GM08714 (cell line): ENCODE results near the gene SYDE2.

Source experiments
- H3K4me3 ChIP-seq: fragments of 200-500 bp; sonication (Bioruptor generic); 2 replicates; pipeline ENCODE4 v1.5.1; 2014; ENCODE audit warnings: mild to moderate bottlenecking, low read length, inconsistent platforms
- ZNF274 ChIP-seq: IDR thresholded peaks from 2 replicates; pipeline ENCODE4 v1.6.1; 2012; ENCODE audit warnings: mild to moderate bottlenecking, low read depth, low read length

The SYDE2 gene

GRCh38 chr1:85133565-85134159 lies 67.2 kb downstream of the SYDE2 start:
- H3K4me3 ChIP-seq, result no peak overlapping the region
- TF ChIP-seq ZNF274, result no peak

DNA sequence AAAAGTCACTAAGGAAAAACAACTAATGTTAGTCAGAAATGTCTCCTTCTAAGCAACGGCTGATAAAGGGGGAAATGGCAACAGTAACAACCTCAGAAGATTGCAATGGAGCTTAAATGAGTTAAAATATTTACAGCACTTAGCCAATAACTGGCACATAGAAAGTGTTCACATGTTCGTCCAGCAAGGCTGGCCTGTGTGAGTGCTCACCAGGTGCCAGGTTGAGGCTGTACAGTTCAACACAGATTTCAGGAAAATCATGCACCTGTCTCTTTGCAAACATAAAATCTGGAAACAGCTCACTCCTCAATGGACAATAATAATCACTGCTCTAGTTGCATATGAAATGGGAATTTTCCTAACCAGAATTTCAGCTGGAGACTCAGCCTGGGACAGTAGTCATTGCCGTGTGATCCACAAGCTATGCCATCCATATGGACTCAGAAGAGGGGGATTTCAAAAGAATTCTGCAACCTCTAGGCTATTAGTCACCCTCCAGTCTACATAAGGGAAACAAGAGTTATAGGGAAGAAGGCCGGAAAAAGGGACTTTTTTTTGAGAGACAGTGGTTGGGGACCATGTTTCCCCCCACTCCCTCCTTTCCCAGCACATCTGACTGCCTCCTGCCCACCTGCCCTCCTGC lies 68.6 kb downstream of the SYDE2 start:
- no peak overlapping the region for H3K4me3 ChIP-seq
- no peak for TF ChIP-seq ZNF274

DNA sequence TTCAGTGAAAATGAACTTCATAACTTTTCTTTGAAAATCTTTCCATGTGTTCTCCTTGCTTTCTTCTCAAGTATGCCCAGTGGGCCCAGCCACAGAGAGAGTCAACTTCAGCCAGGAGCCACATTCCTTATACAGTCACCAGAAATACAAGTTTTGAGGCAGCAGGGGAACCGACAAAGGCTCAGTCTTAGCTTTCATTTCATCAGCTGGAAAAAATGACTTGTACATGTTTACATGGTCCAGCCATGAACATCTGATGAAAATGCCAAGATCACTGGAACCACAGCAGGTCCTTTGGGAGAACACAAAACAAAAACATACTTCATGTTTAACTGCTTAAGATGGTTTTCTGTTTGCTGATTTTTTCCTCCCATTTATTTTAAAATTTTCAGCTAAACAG lies 72.5 kb downstream of the SYDE2 start:
- no peak for TF ChIP-seq ZNF274
- no peak overlapping the region for H3K4me3 ChIP-seq

DNA sequence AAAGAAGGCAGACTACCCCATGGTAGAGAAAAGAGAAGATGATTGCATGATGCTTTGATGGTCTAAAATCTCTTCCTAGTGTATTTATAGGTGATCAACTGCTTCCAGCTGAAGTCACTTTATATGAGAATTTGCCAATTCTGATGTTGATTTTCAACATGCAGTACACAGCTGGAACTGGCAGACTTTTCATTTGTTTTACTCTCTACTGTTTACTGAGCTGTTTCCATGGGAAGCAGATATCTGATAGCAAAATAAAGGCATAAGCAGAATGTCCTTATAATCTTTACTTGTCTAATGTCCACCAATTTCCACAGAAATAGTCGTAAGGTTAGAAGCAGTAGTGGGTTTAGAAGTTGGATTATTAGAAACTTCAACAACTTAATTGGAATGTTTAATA lies 74.9 kb downstream of the SYDE2 start:
- TF ChIP-seq ZNF274, result no peak

DNA sequence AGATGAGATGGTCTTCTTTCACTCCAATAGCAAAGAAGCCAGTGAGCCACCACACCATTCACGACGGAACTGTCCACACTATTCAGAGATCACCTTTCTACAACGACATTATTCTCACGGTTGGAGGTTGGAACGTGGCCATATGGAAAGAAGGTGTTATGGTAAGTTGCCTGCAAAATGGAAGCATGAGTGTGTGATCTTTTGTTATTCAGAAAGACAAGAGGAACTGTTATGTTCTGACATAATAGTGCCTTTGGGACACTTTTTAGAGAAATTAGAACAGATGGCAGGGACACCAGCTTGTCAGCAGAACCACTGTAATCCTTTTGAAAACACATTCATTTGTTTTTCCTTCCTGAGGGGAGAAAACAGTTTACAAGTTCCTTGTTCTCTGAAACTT lies 76.7 kb downstream of the SYDE2 start:
- TF ChIP-seq ZNF274, result no peak
- H3K4me3 ChIP-seq, result no peak overlapping the region

More for the DNA sequence above, 74.9 kb downstream of the SYDE2 start:
- H3K4me3 ChIP-seq, result no peak overlapping the region

DNA sequence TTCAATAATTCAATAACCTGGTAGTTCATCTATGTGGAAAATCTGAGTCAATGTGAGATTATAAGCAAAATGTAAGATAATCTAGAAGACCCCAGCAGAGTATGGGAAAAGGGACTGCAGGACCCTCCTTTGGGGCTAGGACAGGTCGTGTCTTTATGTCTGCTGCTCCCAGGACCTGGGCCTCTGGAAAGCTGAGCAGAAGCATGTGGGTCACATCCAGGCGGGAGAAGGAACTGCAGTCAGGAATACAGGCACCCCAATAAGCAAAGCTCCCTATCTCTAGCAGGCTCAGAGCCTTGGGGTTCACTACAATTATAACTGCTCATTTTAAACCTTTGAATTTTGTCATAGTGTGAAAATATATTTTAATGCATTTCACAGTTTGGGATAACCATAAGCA lies 78.6 kb downstream of the SYDE2 start:
- no peak for TF ChIP-seq ZNF274
- H3K4me3 ChIP-seq, result no peak overlapping the region

DNA sequence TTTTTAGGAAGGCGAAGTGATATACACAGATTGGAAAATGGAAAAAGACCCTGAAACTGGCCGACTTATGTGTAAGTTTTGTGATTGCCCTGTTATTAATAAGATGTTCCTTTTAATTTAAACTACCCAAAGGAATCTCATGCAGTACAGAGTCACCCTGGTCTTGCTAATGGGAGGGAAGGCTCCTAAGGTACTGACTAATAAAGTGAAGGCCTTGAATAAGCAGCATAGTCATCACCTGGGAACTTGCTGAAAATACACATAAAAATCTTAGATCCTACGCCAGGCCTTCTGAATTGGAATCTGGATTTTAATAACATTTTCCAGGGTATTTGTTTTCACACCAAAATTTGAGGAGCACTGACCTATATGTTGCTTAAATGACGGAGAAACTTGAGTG lies 79.1 kb downstream of the SYDE2 start:
- TF ChIP-seq ZNF274, result no peak
- H3K4me3 ChIP-seq, result no peak overlapping the region

DNA sequence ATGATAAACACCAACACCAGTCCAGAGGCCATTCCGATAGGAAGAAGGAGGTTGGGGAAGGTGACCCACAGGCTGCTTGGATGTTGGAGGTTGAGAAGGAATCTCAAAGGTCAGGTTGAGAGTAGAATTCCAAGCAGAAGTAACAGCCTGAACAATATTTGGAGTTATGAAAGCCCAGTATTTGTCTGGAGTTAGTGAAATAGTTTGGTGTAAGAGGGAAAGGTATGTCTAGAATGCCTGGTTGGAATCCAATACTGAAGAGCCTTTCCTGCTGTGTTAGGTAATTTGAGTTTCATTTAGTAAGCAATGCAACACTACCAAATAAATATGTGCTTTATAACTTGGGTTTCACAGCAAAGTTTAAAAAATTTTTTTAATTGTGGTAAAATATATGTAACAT lies 82.1 kb downstream of the SYDE2 start:
- TF ChIP-seq ZNF274, result no peak
- H3K4me3 ChIP-seq, result no peak overlapping the region

DNA sequence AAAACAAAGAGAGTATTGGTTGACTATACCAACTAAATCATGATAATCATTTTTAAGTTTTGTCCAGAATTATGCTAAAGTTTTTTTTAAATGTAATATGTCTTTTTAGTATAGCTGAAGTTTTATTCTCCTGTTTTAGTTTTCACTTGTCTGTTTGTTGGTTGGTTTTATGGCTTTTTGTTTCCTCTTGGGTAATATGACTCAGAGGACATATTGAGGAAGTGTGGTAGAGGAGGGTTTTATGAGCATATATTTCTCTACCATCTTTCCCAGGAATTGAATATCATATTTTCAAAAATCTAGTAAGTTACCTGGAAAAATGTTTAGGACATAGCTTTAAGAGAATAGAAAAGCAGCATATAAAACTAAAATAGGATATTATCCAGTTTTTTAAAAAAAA lies 84.0 kb downstream of the SYDE2 start:
- TF ChIP-seq ZNF274, result no peak
- no peak overlapping the region for H3K4me3 ChIP-seq

DNA sequence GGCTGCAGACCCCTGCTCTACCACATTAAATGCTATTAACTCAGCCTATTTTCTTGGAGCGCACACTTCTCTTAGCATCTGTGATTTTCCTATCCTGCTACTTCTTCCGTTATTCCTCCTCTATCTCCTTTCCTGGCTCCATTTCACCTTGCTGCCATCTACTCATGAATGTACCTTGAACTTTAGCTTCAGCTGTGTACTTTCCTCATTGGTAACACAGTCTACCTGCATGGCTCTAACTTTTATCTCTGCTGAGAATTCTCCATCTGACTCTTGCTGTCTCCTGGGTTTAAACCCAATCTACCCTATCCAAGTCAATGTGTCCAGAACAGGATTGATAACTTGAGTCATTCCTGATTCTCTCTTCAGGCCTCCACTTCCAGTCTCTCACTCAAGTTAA lies 84.9 kb downstream of the SYDE2 start:
- H3K4me3 ChIP-seq, result no peak overlapping the region
- TF ChIP-seq ZNF274, result no peak

DNA sequence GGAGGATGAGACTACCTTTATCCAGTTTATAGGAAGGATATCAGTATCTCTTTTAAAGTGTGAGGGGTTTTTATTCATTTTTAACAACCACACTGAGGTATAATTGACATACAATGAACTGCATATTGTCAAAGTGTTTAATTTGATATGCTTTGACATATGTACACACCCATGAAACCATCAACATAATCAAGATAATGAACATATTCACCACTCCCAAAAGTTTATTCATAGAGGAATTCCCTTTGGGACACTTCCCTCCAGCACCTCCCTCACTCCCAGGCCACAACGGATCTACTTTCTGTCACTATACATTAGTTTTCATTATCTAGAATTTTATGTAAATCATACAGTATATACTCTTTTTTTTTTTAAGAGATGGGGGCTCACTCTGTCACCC lies 89.1 kb downstream of the SYDE2 start:
- H3K4me3 ChIP-seq, result no peak overlapping the region
- no peak for TF ChIP-seq ZNF274

DNA sequence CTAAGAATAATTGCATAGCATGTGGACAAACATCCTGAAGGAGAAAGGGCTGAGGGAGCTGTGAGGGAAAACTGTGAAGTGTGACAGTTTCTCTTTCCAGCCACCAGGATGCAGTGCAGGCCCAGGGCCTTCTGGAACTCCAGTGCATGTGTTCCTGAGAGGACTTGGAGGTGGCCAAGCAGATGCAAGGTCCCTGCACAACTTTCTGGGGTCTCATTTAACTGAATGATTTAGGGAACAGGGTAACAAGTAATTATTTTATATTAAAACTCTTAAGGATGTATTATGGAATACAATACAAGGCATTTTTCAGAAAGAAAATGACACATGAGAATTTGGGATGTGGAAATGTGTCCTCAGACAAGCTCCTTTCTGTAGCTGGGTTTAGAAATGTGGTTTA lies 91.3 kb downstream of the SYDE2 start:
- no peak overlapping the region for H3K4me3 ChIP-seq
- TF ChIP-seq ZNF274, result no peak
